NB4 (cell line): ENCODE measurements around the gene DIRAS1.

Experiments used
- CTCF ChIP-seq: IDR thresholded peaks from one replicate; pipeline ENCODE4 v1.5.1; 2012; ENCODE audit warnings: low read depth, low read length
- MAX ChIP-seq: IDR thresholded peaks from 2 replicates; pipeline ENCODE4 v1.6.1; 2011; ENCODE audit warnings: low read depth, low read length
- MYC ChIP-seq: IDR thresholded peaks from 2 replicates; pipeline ENCODE4 v1.6.1; 2011; ENCODE audit warnings: low read depth, low read length
- POLR2A ChIP-seq: IDR thresholded peaks from 2 replicates; pipeline ENCODE4 v1.6.1; 2011; ENCODE audit warnings: mild to moderate bottlenecking; ENCODE audit not compliant: insufficient read length; ENCODE audit errors: extremely low read depth

GRCh38 chr19:2693492-2694160, 27.5 kb downstream of the DIRAS1 start:
- TF ChIP-seq CTCF: no peak
- TF ChIP-seq POLR2A: no peak
- TF ChIP-seq MAX: no peak
- TF ChIP-seq MYC: no peak
